ENCODE data around the gene NELL1.
A peak's percentile ranks its signal among the peaks of the same experiment; 100 is the strongest.

The NELL1 gene

GRCh38 chr11:20864628-20865027 lies 195.2 kb downstream of the NELL1 start:
- no peak for TF ChIP-seq CTCF (IDR thresholded peaks at IDR 0.05; ENCODE audit: poor library complexity, severe bottlenecking)
- H3K4me1 ChIP-seq (ENCODE audit: insufficient read depth, poor library complexity, severe bottlenecking), result no peaks in the 10 kb centered on the region
- H3K9me3 ChIP-seq (ENCODE audit: severe bottlenecking), result no peaks in the 10 kb centered on the region
- no peak overlapping the region for H3K4me3 ChIP-seq (ENCODE audit: severe bottlenecking)
- no peaks in the 10 kb centered on the region for H3K27me3 ChIP-seq (ENCODE audit: insufficient read depth, poor library complexity, severe bottlenecking)
- no peak for ATAC-seq (ENCODE audit: low read depth)
- no peak overlapping the region for H3K27ac ChIP-seq (ENCODE audit: poor library complexity, severe bottlenecking)
- DNase-seq (ENCODE audit: low spot score), result no peak
- no peaks in the 10 kb centered on the region for H3K36me3 ChIP-seq (ENCODE audit: low read depth)

- no peak for TF ChIP-seq CTCF (IDR thresholded peaks at IDR 0.05; ENCODE audit: poor library complexity, severe bottlenecking)
- Histone ChIP-seq H3K4me3 (ENCODE audit: severe bottlenecking) (no peak overlapping the region), H3K27me3 (ENCODE audit: insufficient read depth, poor library complexity, severe bottlenecking) (no peaks in the 10 kb centered on the region), H3K9me3 (ENCODE audit: severe bottlenecking) (no peaks in the 10 kb centered on the region), H3K4me1 (ENCODE audit: insufficient read depth, poor library complexity, severe bottlenecking) (no peaks in the 10 kb centered on the region), H3K27ac (ENCODE audit: poor library complexity, severe bottlenecking) (no peak overlapping the region), H3K36me3 (ENCODE audit: low read depth) (no peaks in the 10 kb centered on the region)
- ATAC-seq (ENCODE audit: low read depth) (no peak), DNase-seq (ENCODE audit: low spot score) (no peak)
Observed at GRCh38 chr11:20865161-20865560, 195.8 kb downstream of the NELL1 start.

- Histone ChIP-seq H3K27me3 (ENCODE audit: insufficient read depth, poor library complexity, severe bottlenecking) (no peaks in the 10 kb centered on the region), H3K36me3 (ENCODE audit: low read depth) (no peaks in the 10 kb centered on the region), H3K27ac (ENCODE audit: poor library complexity, severe bottlenecking) (no peak overlapping the region), H3K4me3 (ENCODE audit: severe bottlenecking) (no peak overlapping the region), H3K9me3 (ENCODE audit: severe bottlenecking) (no peaks in the 10 kb centered on the region), H3K4me1 (ENCODE audit: insufficient read depth, poor library complexity, severe bottlenecking) (no peaks in the 10 kb centered on the region)
- TF ChIP-seq CTCF (IDR thresholded peaks at IDR 0.05; ENCODE audit: poor library complexity, severe bottlenecking), result no peak
- DNase-seq (ENCODE audit: low spot score) (no peak), ATAC-seq (ENCODE audit: low read depth) (no peak)
Observed at GRCh38 chr11:20869123-20869522, 199.7 kb downstream of the NELL1 start.

- H3K4me1 ChIP-seq (ENCODE audit: insufficient read depth, poor library complexity, severe bottlenecking), result no peaks in the 10 kb centered on the region
- no peaks in the 10 kb centered on the region for H3K36me3 ChIP-seq (ENCODE audit: low read depth)
- no peak overlapping the region for H3K4me3 ChIP-seq (ENCODE audit: severe bottlenecking)
- DNase-seq (ENCODE audit: low spot score) (no peak), ATAC-seq (ENCODE audit: low read depth) (no peak)
- H3K27me3 ChIP-seq (ENCODE audit: insufficient read depth, poor library complexity, severe bottlenecking), result no peaks in the 10 kb centered on the region
- no peaks in the 10 kb centered on the region for H3K9me3 ChIP-seq (ENCODE audit: severe bottlenecking)
- peak; percentile 39 for TF ChIP-seq CTCF (IDR thresholded peaks at IDR 0.05; ENCODE audit: poor library complexity, severe bottlenecking)
- no peak overlapping the region for H3K27ac ChIP-seq (ENCODE audit: poor library complexity, severe bottlenecking)
Observed at GRCh38 chr11:20873054-20873453, 203.7 kb downstream of the NELL1 start.

GRCh38 chr11:20874358-20874757 lies 205.0 kb downstream of the NELL1 start:
- Histone ChIP-seq H3K4me3 (ENCODE audit: severe bottlenecking) (no peak overlapping the region), H3K36me3 (ENCODE audit: low read depth) (no peaks in the 10 kb centered on the region), H3K4me1 (ENCODE audit: insufficient read depth, poor library complexity, severe bottlenecking) (no peaks in the 10 kb centered on the region), H3K27ac (ENCODE audit: poor library complexity, severe bottlenecking) (no peak overlapping the region), H3K27me3 (ENCODE audit: insufficient read depth, poor library complexity, severe bottlenecking) (no peaks in the 10 kb centered on the region), H3K9me3 (ENCODE audit: severe bottlenecking) (no peaks in the 10 kb centered on the region)
- no peak for ATAC-seq (ENCODE audit: low read depth)
- DNase-seq (ENCODE audit: low spot score), result no peak
- TF ChIP-seq CTCF (IDR thresholded peaks at IDR 0.05; ENCODE audit: poor library complexity, severe bottlenecking), result no peak

All from RWPE2 (cell line).